ENCODE results near the gene HOXC10. TPM values are rescaled to one million over a fixed set of nuclear protein-coding genes. Genes with fewer than 3 reads are reported as not detected.
A peak's percentile ranks its signal among the peaks of the same experiment; 100 is the strongest.

HOXC10 gene
- total RNA-seq, 2 experiments from 2014 or later: not detected

DNA sequence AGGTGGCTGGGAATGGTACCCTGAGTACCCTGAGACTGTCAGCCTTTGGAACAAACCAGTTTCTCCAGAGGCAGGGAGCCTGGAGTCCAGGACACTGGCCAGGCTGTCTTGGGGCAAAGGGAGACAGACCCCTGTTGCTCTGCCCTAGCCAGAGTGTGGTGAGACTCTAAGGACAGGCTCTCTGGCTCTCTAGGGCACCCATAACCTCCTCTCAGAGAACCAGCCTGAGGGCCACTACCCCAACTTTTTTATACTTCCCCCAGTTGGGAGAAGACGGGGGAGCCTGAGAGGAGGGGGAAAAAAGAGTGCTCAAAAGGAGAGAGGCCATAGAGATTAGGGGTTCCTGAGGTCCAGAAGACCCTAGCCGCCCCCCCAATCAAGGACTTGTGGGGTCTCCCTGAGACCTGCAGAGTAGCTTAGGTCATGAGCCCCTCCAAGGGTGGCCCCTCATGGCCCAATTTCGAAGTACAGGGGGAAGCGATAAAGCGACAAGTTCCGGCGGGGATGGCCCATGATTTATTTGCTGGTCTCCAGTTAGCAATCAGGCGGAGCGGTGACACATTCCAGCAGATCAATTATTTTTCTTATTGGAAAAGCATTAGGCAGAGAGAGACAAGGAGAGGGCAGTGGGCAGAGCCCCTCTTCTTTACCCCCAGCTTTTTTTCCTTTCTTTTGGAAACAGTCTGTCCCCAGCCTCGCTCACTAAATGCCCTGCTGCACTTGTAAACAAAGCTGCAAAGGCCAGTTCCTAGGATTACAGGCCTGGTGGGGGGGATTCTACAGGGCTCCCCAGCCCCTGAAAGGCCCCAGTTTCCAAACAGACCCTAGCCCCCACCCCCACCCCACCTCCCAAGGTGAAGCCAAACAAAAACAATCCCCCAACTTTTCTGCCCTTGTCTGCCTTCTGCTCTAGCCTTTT is 25.4 kb downstream of the HOXC10 start:
- Mint-ChIP-seq H3K9me3 (no peaks in the 10 kb centered on the region), H3K4me3 (no peak overlapping the region), H3K36me3 (ENCODE audit: low read depth) (no peaks in the 10 kb centered on the region), H3K27me3 (peaks cover 94% of the 10 kb centered on the region), H3K4me1 (peaks cover 29% of the 10 kb centered on the region), H3K27ac (no peak overlapping the region)
- ChIA-PET POLR2A (no interaction called here), CTCF (interaction anchor here (0.7 to 1.7 kb wide), 4 partner anchors 22 to 447 kb away, joined by 3 to 5 read pairs (median 4); partner anchors contain the start of gene HOXC5)
- no peak for DNase-seq

DNA sequence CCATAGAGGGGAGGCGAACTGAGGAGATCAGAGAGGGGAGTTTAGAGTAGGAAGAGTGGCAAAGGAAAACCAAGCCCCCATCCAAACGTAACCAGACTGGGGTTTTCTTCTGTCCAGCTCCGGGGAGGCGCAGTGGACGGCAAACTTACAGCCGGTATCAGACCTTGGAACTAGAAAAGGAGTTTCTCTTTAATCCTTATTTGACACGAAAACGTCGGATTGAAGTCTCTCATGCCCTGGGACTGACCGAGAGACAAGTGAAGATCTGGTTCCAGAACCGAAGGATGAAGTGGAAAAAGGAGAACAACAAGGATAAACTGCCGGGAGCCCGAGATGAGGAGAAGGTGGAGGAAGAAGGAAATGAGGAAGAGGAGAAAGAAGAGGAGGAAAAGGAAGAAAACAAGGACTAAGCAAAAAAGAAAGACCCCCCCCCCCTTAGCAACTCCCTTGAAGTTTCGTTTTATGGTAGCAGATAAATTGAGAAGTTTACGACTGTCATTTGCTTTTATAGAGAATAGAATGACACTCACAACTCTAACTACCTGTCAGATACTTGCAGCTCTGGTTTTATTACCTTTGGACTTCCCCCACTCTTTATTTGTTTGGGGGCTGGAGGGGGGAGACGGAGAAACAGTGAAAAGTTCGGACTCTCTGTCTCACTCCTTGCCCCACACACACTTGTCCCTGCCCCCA is 26.2 kb downstream of the HOXC10 start:
- H3K4me1 Mint-ChIP-seq: peaks cover 22% of the 10 kb centered on the region
- H3K27ac Mint-ChIP-seq: peak overlapping the region; percentile 21
- H3K36me3 Mint-ChIP-seq (ENCODE audit: low read depth): no peaks in the 10 kb centered on the region
- no peaks in the 10 kb centered on the region for H3K9me3 Mint-ChIP-seq
- DNase-seq: no peak
- POLR2A ChIA-PET: no interaction called here
- H3K27me3 Mint-ChIP-seq: peaks cover 94% of the 10 kb centered on the region
- no peak overlapping the region for H3K4me3 Mint-ChIP-seq
- CTCF ChIA-PET: interaction anchor here (0.5 to 1.2 kb wide), 3 partner anchors 21 to 446 kb away, joined by 3 to 5 read pairs (median 4); partner anchors contain the start of gene HOXC5

DNA sequence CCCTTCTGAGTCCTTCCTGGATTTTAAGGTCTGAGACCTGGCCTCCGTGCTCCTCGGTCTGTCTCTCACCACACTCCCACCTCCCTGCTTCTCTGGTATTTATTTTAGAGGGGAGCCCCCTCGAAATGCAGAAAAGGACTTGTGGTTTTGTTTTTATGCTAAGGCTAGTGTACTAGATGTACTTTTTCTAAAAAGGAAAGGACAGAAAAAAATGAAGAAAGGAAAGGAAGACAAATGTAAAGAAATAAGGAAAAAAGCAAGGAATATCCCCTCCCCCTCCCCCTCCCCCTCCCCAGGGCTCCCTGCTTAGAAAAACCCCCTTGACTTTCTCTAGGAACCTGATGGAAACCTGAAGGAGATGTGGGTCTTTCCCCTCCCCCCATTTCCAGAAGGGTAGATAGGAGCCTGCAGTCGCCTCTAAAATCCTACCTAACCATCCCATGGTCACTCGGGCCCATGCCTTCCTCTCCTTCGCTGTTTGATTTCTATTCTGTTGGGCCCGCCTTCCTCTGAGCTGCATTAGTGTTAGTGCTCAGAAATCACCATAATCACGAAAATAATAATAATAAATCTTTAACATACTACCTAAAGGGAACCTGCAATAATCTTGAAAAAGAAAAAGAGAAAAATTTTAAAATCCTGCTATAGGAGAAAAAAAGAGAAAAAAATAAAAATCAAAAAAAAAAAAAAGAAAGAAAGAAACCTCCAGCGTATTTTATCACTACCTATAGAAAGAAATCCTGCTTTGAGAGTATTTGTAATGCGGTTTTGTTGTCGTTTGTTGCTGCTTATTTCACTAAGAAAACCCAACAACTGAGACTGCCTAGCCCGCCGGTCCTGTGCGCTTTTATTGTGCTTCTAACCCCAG is 27.0 kb downstream of the HOXC10 start:
- peaks cover 92% of the 10 kb centered on the region for H3K27me3 Mint-ChIP-seq
- H3K36me3 Mint-ChIP-seq (ENCODE audit: low read depth): no peaks in the 10 kb centered on the region
- no peak overlapping the region for H3K4me3 Mint-ChIP-seq
- H3K27ac Mint-ChIP-seq: no peak overlapping the region
- H3K9me3 Mint-ChIP-seq: no peaks in the 10 kb centered on the region
- H3K4me1 Mint-ChIP-seq: peaks cover 16% of the 10 kb centered on the region
- ChIA-PET CTCF (interaction anchor here (0.5 to 1.2 kb wide), 4 partner anchors 20 to 481 kb away, joined by 3 to 5 read pairs (median 4); partner anchors contain the start of gene HOXC5), POLR2A (no interaction called here)
- no peak for DNase-seq

GRCh38 chr12:54012631-54013409 is 27.9 kb downstream of the HOXC10 start:
- ChIA-PET CTCF (interaction anchor here (0.5 to 1.5 kb wide), 6 partner anchors 11 to 480 kb away, joined by 3 to 5 read pairs (median 3); partner anchors contain the start of gene HOXC5), POLR2A (no interaction called here)
- DNase-seq: no peak
- peaks cover 92% of the 10 kb centered on the region for H3K27me3 Mint-ChIP-seq
- no peaks in the 10 kb centered on the region for H3K36me3 Mint-ChIP-seq (ENCODE audit: low read depth)
- H3K9me3 Mint-ChIP-seq: no peaks in the 10 kb centered on the region
- H3K4me3 Mint-ChIP-seq: no peak overlapping the region
- H3K4me1 Mint-ChIP-seq: peaks cover 23% of the 10 kb centered on the region
- no peak overlapping the region for H3K27ac Mint-ChIP-seq

DNA sequence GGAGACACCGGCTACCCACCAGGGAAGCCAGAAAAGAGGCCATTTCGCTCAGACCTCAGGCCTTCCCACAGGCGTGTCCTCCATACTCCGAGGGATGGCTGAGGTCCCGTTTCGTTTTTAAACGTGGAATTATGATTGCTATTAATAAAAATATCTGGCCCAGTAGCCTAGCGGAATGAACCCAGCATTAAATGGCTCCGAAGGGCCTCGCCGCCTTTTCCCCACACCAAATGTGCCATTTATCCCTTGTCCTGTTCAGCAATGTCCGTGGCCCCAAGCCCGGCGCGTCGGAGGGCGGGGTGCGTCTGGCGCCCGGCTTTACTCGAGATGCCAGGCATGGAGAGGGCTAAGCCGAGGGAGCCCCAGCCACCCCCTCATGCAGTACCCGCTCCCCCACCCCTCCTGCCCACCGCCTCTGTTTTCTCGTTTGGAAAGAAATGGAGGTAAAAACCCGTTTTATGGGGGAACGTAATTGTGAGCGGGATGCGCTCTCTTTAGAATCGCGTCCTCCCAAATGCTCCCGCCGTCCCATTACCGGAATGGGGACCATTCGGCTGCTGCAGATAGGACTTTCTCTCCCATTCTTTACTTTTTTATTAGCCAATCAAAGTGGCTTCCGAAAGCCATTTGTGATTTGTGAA is 29.6 kb downstream of the HOXC10 start:
- Mint-ChIP-seq H3K4me3 (no peak overlapping the region), H3K36me3 (ENCODE audit: low read depth) (peaks cover 2% of the 10 kb centered on the region), H3K27me3 (peaks cover 84% of the 10 kb centered on the region), H3K4me1 (peaks cover 25% of the 10 kb centered on the region), H3K27ac (peak overlapping the region; percentile 46), H3K9me3 (no peaks in the 10 kb centered on the region)
- no peak for DNase-seq
- CTCF ChIA-PET: interaction anchor here (1.0 to 1.2 kb wide), 4 partner anchors 9 to 187 kb away, joined by 3 to 4 read pairs (median 4); partner anchors contain the start of gene HOXC5
- POLR2A ChIA-PET: interaction anchor here (0.6 kb wide), 1 partner anchor 34 kb away, joined by 3 read pairs; no protein-coding TSS in a partner anchor

DNA sequence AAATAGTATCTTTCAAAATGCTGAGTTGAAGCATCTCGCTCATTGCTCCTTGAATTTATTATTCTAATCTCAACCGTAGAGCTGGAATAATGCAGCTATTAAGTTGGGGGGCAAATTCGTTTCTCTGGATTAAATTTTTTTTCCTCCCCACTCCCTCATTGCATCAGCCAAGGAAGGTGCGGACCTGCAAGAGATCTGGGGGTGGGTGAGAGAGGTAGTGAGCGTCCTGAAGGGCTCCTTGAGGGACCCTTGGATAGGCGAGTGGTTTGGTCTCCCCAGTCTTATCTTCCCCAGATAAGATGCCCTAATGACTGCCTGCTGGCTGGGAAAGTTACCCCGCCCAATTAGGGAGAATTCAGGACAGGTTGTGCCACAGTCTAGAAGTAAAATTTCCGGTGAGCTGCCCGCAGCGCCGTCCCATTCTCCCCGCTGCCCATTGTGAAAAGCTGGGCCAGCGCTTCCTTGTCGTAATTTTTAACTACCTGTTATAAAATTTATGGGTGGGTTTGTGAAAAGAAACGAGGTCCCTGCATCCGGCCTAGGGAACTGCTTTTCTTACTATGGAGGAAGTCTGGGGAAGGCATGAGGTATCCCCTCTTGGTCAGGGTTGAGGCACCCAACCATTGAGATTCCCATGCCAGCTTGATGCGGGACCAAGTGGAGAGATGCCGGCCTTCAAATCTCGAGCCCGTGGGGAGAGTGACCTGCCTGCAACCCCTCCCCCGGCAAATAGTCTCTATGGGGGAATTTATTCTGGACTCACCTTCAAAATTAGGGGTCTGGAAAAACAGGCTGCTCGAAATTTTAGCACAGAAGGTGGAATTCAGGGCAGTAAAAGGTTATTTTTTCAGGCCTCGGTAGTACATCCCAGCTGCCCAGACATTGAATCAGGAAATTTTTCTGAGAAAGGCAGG is 30.3 kb downstream of the HOXC10 start:
- H3K4me1 Mint-ChIP-seq: peaks cover 23% of the 10 kb centered on the region
- no peaks in the 10 kb centered on the region for H3K9me3 Mint-ChIP-seq
- no peak overlapping the region for H3K27ac Mint-ChIP-seq
- peaks cover 2% of the 10 kb centered on the region for H3K36me3 Mint-ChIP-seq (ENCODE audit: low read depth)
- ChIA-PET CTCF (interaction anchor here (0.7 to 1.5 kb wide), 6 partner anchors 8 to 186 kb away, joined by 3 to 4 read pairs (median 4); partner anchors contain the start of genes HOXC5 and SMUG1), POLR2A (no interaction called here)
- peaks cover 84% of the 10 kb centered on the region for H3K27me3 Mint-ChIP-seq
- no peak for DNase-seq
- H3K4me3 Mint-ChIP-seq: no peak overlapping the region

- H3K9me3 Mint-ChIP-seq: no peaks in the 10 kb centered on the region
- no peak for DNase-seq
- H3K36me3 Mint-ChIP-seq (ENCODE audit: low read depth): peaks cover 2% of the 10 kb centered on the region
- H3K27me3 Mint-ChIP-seq: peaks cover 83% of the 10 kb centered on the region
- H3K4me3 Mint-ChIP-seq: no peak overlapping the region
- POLR2A ChIA-PET: no interaction called here
- H3K4me1 Mint-ChIP-seq: peaks cover 22% of the 10 kb centered on the region
- CTCF ChIA-PET: interaction anchor here (1.0 to 1.6 kb wide), 4 partner anchors 16 to 189 kb away, joined by 3 to 4 read pairs (median 4); partner anchors contain the start of genes HOXC5 and SMUG1
- H3K27ac Mint-ChIP-seq: no peak overlapping the region
These were observed 31.1 kb downstream of the HOXC10 start for GRCh38 chr12:54016051-54016450.

GRCh38 chr12:54016478-54016964 is 31.6 kb downstream of the HOXC10 start:
- Mint-ChIP-seq H3K36me3 (ENCODE audit: low read depth) (peaks cover 2% of the 10 kb centered on the region), H3K4me3 (no peak overlapping the region), H3K27ac (no peak overlapping the region), H3K9me3 (no peaks in the 10 kb centered on the region), H3K4me1 (peaks cover 21% of the 10 kb centered on the region), H3K27me3 (peaks cover 83% of the 10 kb centered on the region)
- CTCF ChIA-PET: interaction anchor here (1.0 to 1.6 kb wide), 4 partner anchors 16 to 188 kb away, joined by 3 to 4 read pairs (median 4); partner anchors contain the start of genes HOXC5 and SMUG1
- DNase-seq: no peak
- POLR2A ChIA-PET: no interaction called here

- H3K27ac Mint-ChIP-seq: peak overlapping the region; percentile 74
- ChIA-PET CTCF (interaction anchor here (0.6 to 1.6 kb wide), 7 partner anchors 9 to 191 kb away, joined by 3 to 6 read pairs (median 4); partner anchors contain the start of gene HOXC5), POLR2A (no interaction called here)
- peaks cover 83% of the 10 kb centered on the region for H3K27me3 Mint-ChIP-seq
- H3K4me1 Mint-ChIP-seq: peaks cover 24% of the 10 kb centered on the region
- no peak for DNase-seq
- peaks cover 2% of the 10 kb centered on the region for H3K36me3 Mint-ChIP-seq (ENCODE audit: low read depth)
- H3K4me3 Mint-ChIP-seq: peak overlapping the region; percentile 74
- H3K9me3 Mint-ChIP-seq: no peaks in the 10 kb centered on the region
These were observed 32.3 kb downstream of the HOXC10 start for GRCh38 chr12:54017027-54017788.

All from activated CD4-positive, alpha-beta T cell treated with anti-CD3 and anti-CD28 coated beads, Interleukin-2, amount 10 ng/mL, durations not matched to agents 7 days and 5 days (primary cell).